Endothelial cell of umbilical vein (primary cell): ENCODE data around the gene VGLL4. TPM values are rescaled to one million over a fixed set of nuclear protein-coding genes. Genes with fewer than 3 reads are reported as not detected.

Experiments used
- BruUV-seq: library from RNA; stranded (reverse); fragments of 400-500 nt; replicated peaks from 2 replicates; lab custom pipeline; 2021; lab: Mats Ljungman, UMichigan
- CTCF ChIA-PET: fragments of 300-600, 350-600 bp; sonication (Branson Sonifier 250); formaldehyde crosslinking; loops from one replicate; lab custom pipeline; 2021; ENCODE audit warnings: antibody characterized with exemption, inconsistent platforms; lab: Charles Lee
- POLR2A ChIA-PET: fragments of 300-600, 350-600 bp; sonication (Branson Sonifier 250); formaldehyde crosslinking; loops from one replicate; lab custom pipeline; 2021; ENCODE audit warnings: antibody characterized with exemption, inconsistent platforms; lab: Charles Lee
- DNase-seq: peaks from one replicate; pipeline ENCODE4 v3.0.0-alpha.2; 2011; ENCODE audit warnings: low read depth, low spot score
- FAIRE-seq: peaks from 2 replicates; lab custom pipeline; 2011; peaks lifted over from hg19 to GRCh38; lab: Jason Lieb, UNC
- H2AFZ ChIP-seq: 2 replicates; pipeline ENCODE4 v1.6.0; 2012; ENCODE audit warnings: low read depth, low read length, control low read depth, inconsistent platforms
- H3K27ac ChIP-seq: 2 replicates; pipeline ENCODE4 v1.5.1; 2011; ENCODE audit warnings: low read depth, mild to moderate bottlenecking, control low read depth, low read length, moderate library complexity; ENCODE audit not compliant: insufficient read depth
- H3K27me3 ChIP-seq, 2 experiments: 2 replicates each; pipeline versions ENCODE4 v1.6.0 to v1.6.1; 2011; ENCODE audit warnings: low read length in 2 of 2, mixed read lengths in 1 of 2; ENCODE audit not compliant: control insufficient read depth in 2 of 2, insufficient read depth in 2 of 2
- H3K36me3 ChIP-seq, 2 experiments: 2 replicates in 1 of 2; 3 replicates in 1 of 2; pipeline ENCODE4 v1.5.1; 2011; ENCODE audit warnings: low read length in 2 of 2, mild to moderate bottlenecking in 1 of 2, moderate library complexity in 1 of 2; ENCODE audit not compliant: control insufficient read depth in 2 of 2, insufficient read depth in 2 of 2; ENCODE audit errors: extremely low read depth in 1 of 2
- H3K4me1 ChIP-seq: 3 replicates; pipeline ENCODE4 v1.5.1; 2011; ENCODE audit warnings: mild to moderate bottlenecking, low read length; ENCODE audit not compliant: control insufficient read depth, insufficient read depth; ENCODE audit errors: extremely low read depth
- H3K4me2 ChIP-seq: 2 replicates; pipeline ENCODE4 v1.6.1; 2011; ENCODE audit warnings: low read length, control low read depth, mixed read lengths; ENCODE audit not compliant: insufficient read depth
- H3K4me3 ChIP-seq, 3 experiments: fragments of 200-600 bp in 1 of 3; sonication (generic), shearing (Covaris generic) in 1 of 3; replicated peaks in 1 of 3; 2 replicates each; pipeline ENCODE4 v1.5.1; 2011 to 2016; ENCODE audit warnings: control low read depth in 3 of 3, low read length in 3 of 3, mild to moderate bottlenecking in 2 of 3, inconsistent platforms in 1 of 3, low read depth in 1 of 3, moderate library complexity in 1 of 3; ENCODE audit not compliant: insufficient read depth in 1 of 3
- H3K79me2 ChIP-seq: 2 replicates; pipeline ENCODE4 v1.6.0; 2012; ENCODE audit warnings: low read length, inconsistent platforms; ENCODE audit not compliant: control insufficient read depth, insufficient read depth
- H3K9ac ChIP-seq: replicated peaks from 2 replicates; pipeline ENCODE3; 2011; ENCODE audit warnings: low read length, control low read depth; ENCODE audit not compliant: insufficient read depth; ENCODE audit errors: extremely low read depth
- H3K9me1 ChIP-seq: replicated peaks from 3 replicates; pipeline ENCODE4 v1.6.0; 2011; ENCODE audit warnings: mild to moderate bottlenecking, low read length; ENCODE audit not compliant: control insufficient read depth, insufficient read depth; ENCODE audit errors: extremely low read depth
- H3K9me3 ChIP-seq: replicated peaks from 2 replicates; pipeline ENCODE4 v1.5.1; 2012; ENCODE audit warnings: low read length, inconsistent platforms; ENCODE audit not compliant: control insufficient read depth, insufficient read depth
- H4K20me1 ChIP-seq: replicated peaks from 2 replicates; pipeline ENCODE3; 2011; ENCODE audit warnings: mild to moderate bottlenecking, low read length; ENCODE audit not compliant: control insufficient read depth, insufficient read depth; ENCODE audit errors: extremely low read depth
- EZH2 ChIP-seq: IDR thresholded peaks from 2 replicates; pipeline ENCODE4 v1.6.1; 2012; ENCODE audit warnings: borderline replicate concordance, low read depth, mild to moderate bottlenecking, moderate library complexity, low read length, inconsistent platforms; ENCODE audit not compliant: severe bottlenecking
- GATA2 ChIP-seq: IDR thresholded peaks from 2 replicates; pipeline ENCODE4 v1.7.0; 2011; ENCODE audit warnings: low read depth, mild to moderate bottlenecking, moderate library complexity, mixed read lengths, low read length; ENCODE audit not compliant: insufficient read length, insufficient read depth
- MYC ChIP-seq: IDR thresholded peaks from one replicate; pipeline ENCODE4 v1.6.1; 2011; ENCODE audit warnings: mild to moderate bottlenecking, low read depth, low read length
- POLR2A ChIP-seq: IDR thresholded peaks from 2 replicates; pipeline ENCODE4 v1.6.1; 2012; ENCODE audit warnings: low read depth, mild to moderate bottlenecking, control low read depth, low read length
- POLR2AphosphoS5 ChIP-seq: IDR thresholded peaks from 2 replicates; pipeline ENCODE4 v1.6.1; 2012; ENCODE audit warnings: low read depth, mild to moderate bottlenecking, control low read depth, low read length, moderate library complexity; ENCODE audit not compliant: insufficient read depth
- dilution Hi-C: fragments of 300-500 bp; cut with MboI; formaldehyde crosslinking; loops from one replicate; pipeline ENCODE4 v1.15.0; 2019; ENCODE audit warnings: low sequenced_read_pairs; ENCODE audit not compliant: extremely low pct_ligation_motif_present
- intact Hi-C: fragments of 100-400 bp; cut with micrococcal nuclease; formaldehyde crosslinking; loops from one replicate; pipeline ENCODE4 v1.10.0; 2022
- polyA plus RNA-seq, 4 experiments: library from polyadenylated mRNA; depleted of rRNA in 3 of 4; stranded (reverse) in 3 of 4; unstranded in 1 of 4; fragments of >200 nt; gene quantifications; 2 replicates each; pipeline versions ENCODE4 v1.2.1 to v1.2.3, GENCODE V29; 2011 to 2012; ENCODE audit warnings: missing spikeins in 1 of 4
- total RNA-seq: library from RNA; stranded (reverse); gene quantifications from 2 replicates; pipeline ENCODE4 v1.2.3, GENCODE V29; 2021

Gene VGLL4
- total and polyA plus RNA-seq, 2 donors (not counting 3 experiments of a cell fraction or from before 2014, with no cell fraction given) = 67.0 to 78.9 TPM

- Histone ChIP-seq H3K27ac (no peak overlapping the region), H3K9me3 (no peaks in the 10 kb centered on the region), H2AFZ (no peak overlapping the region), H3K27me3 (no peaks in the 10 kb centered on the region), H3K79me2 (no peaks in the 10 kb centered on the region), H3K9me1 (no peaks in the 10 kb centered on the region), H3K36me3 (no peaks in the 10 kb centered on the region), H3K4me3 (no peak overlapping the region), H3K9ac (no peak overlapping the region), H4K20me1 (no peaks in the 10 kb centered on the region), H3K4me1 (no peaks in the 10 kb centered on the region), H3K4me2 (no peak overlapping the region)
- CTCF ChIA-PET = interaction anchor here (2.0 kb wide), 1 partner anchor 18 kb away, joined by 8 read pairs; no protein-coding TSS in a partner anchor
- DNase-seq (no peak), FAIRE-seq (no peak)
- intact Hi-C loops = no loop called here
- dilution Hi-C loops = no loop called here
- no peak for TF ChIP-seq GATA2
- POLR2A ChIA-PET = no interaction called here
- no TSS peak for BruUV-seq
These were observed 36.8 kb upstream of the VGLL4 start for GRCh38 chr3:11680509-11680908.

GRCh38 chr3:11679964-11680363 is 36.2 kb upstream of the VGLL4 start:
- no peaks in the 10 kb centered on the region for H4K20me1 ChIP-seq
- no peak overlapping the region for H3K4me3 ChIP-seq
- H3K4me1 ChIP-seq = no peaks in the 10 kb centered on the region
- no peaks in the 10 kb centered on the region for H3K9me3 ChIP-seq
- no peaks in the 10 kb centered on the region for H3K27me3 ChIP-seq
- no peaks in the 10 kb centered on the region for H3K9me1 ChIP-seq
- H3K4me2 ChIP-seq = no peak overlapping the region
- no TSS peak for BruUV-seq
- H3K9ac ChIP-seq = no peak overlapping the region
- FAIRE-seq (no peak), DNase-seq (no peak)
- ChIA-PET CTCF (interaction anchor here (1.4 to 2.0 kb wide), 3 partner anchors 12 to 17 kb away, joined by 4 to 8 read pairs (median 5); no protein-coding TSS in a partner anchor), POLR2A (no interaction called here)
- no peaks in the 10 kb centered on the region for H3K36me3 ChIP-seq
- dilution Hi-C loops (no loop called here), intact Hi-C loops (no loop called here)
- H3K79me2 ChIP-seq = no peaks in the 10 kb centered on the region
- no peak for TF ChIP-seq POLR2A
- TF ChIP-seq POLR2AphosphoS5 = no peak
- TF ChIP-seq MYC = no peak
- no peak for TF ChIP-seq GATA2
- no peak for TF ChIP-seq EZH2
- H2AFZ ChIP-seq = no peak overlapping the region
- no peak overlapping the region for H3K27ac ChIP-seq
